IMR-90 (cell line): ENCODE results near the gene SPTLC2. TPM values are rescaled to one million over a fixed set of nuclear protein-coding genes. Genes with fewer than 3 reads are reported as not detected.

Experiments
- ATAC-seq: fragments of 200-7000 bp; cut with Tn5 transposase; 2 replicates; pipeline ENCODE4 v1.9.1; 2020; ENCODE audit warnings: low read depth, mild to moderate bottlenecking, moderate library complexity
- BruUV-seq: library from RNA; stranded (reverse); fragments of 400-500 nt; replicated peaks from 2 replicates; lab custom pipeline; 2021; lab: Mats Ljungman, UMichigan
- CTCF ChIA-PET: fragments of 300-600 bp; formaldehyde crosslinking; extraction: SDS; loops from one replicate; lab custom pipeline; 2021; ENCODE audit warnings: antibody characterized with exemption; lab: Yijun Ruan, JAX
- POLR2A ChIA-PET: fragments of 300-600 bp; sonication (Branson Sonifier 250); formaldehyde crosslinking; loops from one replicate; lab custom pipeline; 2022; ENCODE audit warnings: antibody characterized with exemption; ENCODE audit not compliant: unreplicated experiment; lab: Charles Lee
- DNase-seq: peaks from one replicate; pipeline ENCODE4 v3.0.0; 2013
- H2AFZ ChIP-seq: replicated peaks from 2 replicates; pipeline ENCODE3; 2013; ENCODE audit warnings: low read length, mild to moderate bottlenecking; ENCODE audit not compliant: poor library complexity
- H2AK5ac ChIP-seq: 2 replicates; pipeline ENCODE4 v1.6.1; 2013; ENCODE audit warnings: low read depth, low read length, inconsistent platforms
- H2AK9ac ChIP-seq: replicated peaks from 2 replicates; pipeline ENCODE3; 2013; ENCODE audit warnings: mild to moderate bottlenecking, low read depth, low read length, moderate library complexity; ENCODE audit not compliant: poor library complexity
- H2BK120ac ChIP-seq: 2 replicates; pipeline ENCODE4 v1.6.1; 2013; ENCODE audit warnings: low read depth, low read length, inconsistent platforms
- H2BK15ac ChIP-seq: 3 replicates; pipeline ENCODE4 v1.6.1; 2013; ENCODE audit warnings: low read depth, low read length, inconsistent platforms
- H2BK20ac ChIP-seq: 2 replicates; pipeline ENCODE4 v1.6.1; 2013; ENCODE audit warnings: low read depth, mild to moderate bottlenecking, inconsistent platforms, low read length, moderate library complexity
- H2BK5ac ChIP-seq: 2 replicates; pipeline ENCODE4 v1.6.1; 2013; ENCODE audit warnings: mild to moderate bottlenecking, low read depth, low read length, inconsistent platforms; ENCODE audit not compliant: poor library complexity, severe bottlenecking
- H3K14ac ChIP-seq: replicated peaks from 2 replicates; pipeline ENCODE4 v1.6.1; 2013; ENCODE audit warnings: low read depth, low read length, inconsistent platforms
- H3K18ac ChIP-seq: 2 replicates; pipeline ENCODE4 v1.6.1; 2013; ENCODE audit warnings: low read depth, low read length, control low read depth
- H3K23ac ChIP-seq: 2 replicates; pipeline ENCODE4 v1.6.1; 2013; ENCODE audit warnings: low read depth, low read length, inconsistent platforms
- H3K27ac ChIP-seq: 2 replicates; pipeline ENCODE4 v1.5.1; 2013; ENCODE audit warnings: mild to moderate bottlenecking, control low read depth, low read length; ENCODE audit not compliant: insufficient read depth
- H3K27me3 ChIP-seq: 2 replicates; pipeline ENCODE4 v1.6.1; 2013; ENCODE audit warnings: low read length; ENCODE audit not compliant: control insufficient read depth, insufficient read depth
- H3K36me3 ChIP-seq: 2 replicates; pipeline ENCODE4 v1.6.1; 2013; ENCODE audit warnings: low read length, mixed read lengths; ENCODE audit not compliant: control insufficient read depth, insufficient read depth
- H3K4ac ChIP-seq: 2 replicates; pipeline ENCODE4 v1.6.1; 2013; ENCODE audit warnings: low read depth, low read length, inconsistent platforms
- H3K4me1 ChIP-seq: 2 replicates; pipeline ENCODE4 v1.6.1; 2013; ENCODE audit warnings: low read length, mixed read lengths; ENCODE audit not compliant: control insufficient read depth, insufficient read depth
- H3K4me2 ChIP-seq: 2 replicates; pipeline ENCODE4 v1.6.1; 2013; ENCODE audit warnings: low read depth, mild to moderate bottlenecking, control low read depth, low read length, moderate library complexity
- H3K4me3 ChIP-seq: 2 replicates; pipeline ENCODE4 v1.5.1; 2013; ENCODE audit warnings: low read depth, mild to moderate bottlenecking, control low read depth, low read length, moderate library complexity; ENCODE audit not compliant: insufficient read depth
- H3K56ac ChIP-seq: 2 replicates; pipeline ENCODE4 v1.6.1; 2013; ENCODE audit warnings: low read length, inconsistent platforms; ENCODE audit not compliant: insufficient read depth; ENCODE audit errors: extremely low read depth
- H3K79me1 ChIP-seq, 2 experiments: 2 replicates each; pipeline ENCODE4 v1.6.1; 2013; ENCODE audit warnings: low read length in 2 of 2, inconsistent platforms in 1 of 2, low read depth in 1 of 2
- H3K9ac ChIP-seq: 2 replicates; pipeline ENCODE4 v1.6.1; 2013; ENCODE audit warnings: low read depth, low read length, control low read depth
- H3K9me1 ChIP-seq: 2 replicates; pipeline ENCODE4 v1.6.1; 2013; ENCODE audit warnings: low read length, inconsistent platforms; ENCODE audit not compliant: insufficient read depth
- H3K9me3 ChIP-seq: 2 replicates; pipeline ENCODE4 v1.6.1; 2013; ENCODE audit warnings: low read length; ENCODE audit not compliant: control insufficient read depth, insufficient read depth
- H4K20me1 ChIP-seq: 2 replicates; pipeline ENCODE4 v1.6.1; 2013; ENCODE audit warnings: low read length, inconsistent platforms; ENCODE audit not compliant: insufficient read depth
- H4K5ac ChIP-seq: 2 replicates; pipeline ENCODE4 v1.6.1; 2013; ENCODE audit warnings: mild to moderate bottlenecking, low read depth, low read length, control low read depth
- H4K8ac ChIP-seq, 2 experiments: 2 replicates each; pipeline ENCODE4 v1.6.1; 2013; ENCODE audit warnings: low read depth in 2 of 2, low read length in 2 of 2, control low read depth in 1 of 2, inconsistent platforms in 1 of 2
- H4K91ac ChIP-seq: 2 replicates; pipeline ENCODE4 v1.6.1; 2013; ENCODE audit warnings: low read depth, low read length, inconsistent platforms; ENCODE audit not compliant: insufficient read depth
- BHLHE40 ChIP-seq: fragments of 150-350 bp; IDR thresholded peaks from 2 replicates; pipeline ENCODE4 v1.6.1; 2016; ENCODE audit warnings: mild to moderate bottlenecking, low read depth, low read length
- CEBPB ChIP-seq: IDR thresholded peaks from 2 replicates; pipeline ENCODE4 v1.6.1; 2012; ENCODE audit warnings: low read depth, low read length, improper control_type of control experiment
- CHD1 ChIP-seq: IDR thresholded peaks from 2 replicates; pipeline ENCODE4 v1.6.1; 2012; ENCODE audit warnings: low read depth, low read length, improper control_type of control experiment
- CTCF ChIP-seq: conservative IDR thresholded peaks from 2 replicates; pipeline ENCODE4 v1.5.1; 2012; ENCODE audit warnings: mild to moderate bottlenecking, low read depth, low read length, improper control_type of control experiment
- ELK1 ChIP-seq: fragments of 150-350 bp; IDR thresholded peaks from 2 replicates; pipeline ENCODE4 v1.6.1; 2016; ENCODE audit warnings: low read depth, mild to moderate bottlenecking, low read length, moderate library complexity, borderline replicate concordance
- FOS ChIP-seq: fragments of 150-350 bp; IDR thresholded peaks from 2 replicates; pipeline ENCODE4 v1.6.1; 2016; ENCODE audit warnings: low read depth, low read length
- MAFK ChIP-seq: IDR thresholded peaks from 2 replicates; pipeline ENCODE4 v1.6.1; 2012; ENCODE audit warnings: low read depth, low read length, improper control_type of control experiment
- MAZ ChIP-seq: IDR thresholded peaks from 2 replicates; pipeline ENCODE4 v1.6.1; 2012; ENCODE audit warnings: low read depth, mild to moderate bottlenecking, low read length, improper control_type of control experiment, moderate library complexity, borderline replicate concordance
- NFE2L2 ChIP-seq: fragments of 150-350 bp; IDR thresholded peaks from 2 replicates; pipeline ENCODE4 v1.6.1; 2016; ENCODE audit warnings: low read depth, mild to moderate bottlenecking, low read length
- POLR2A ChIP-seq: IDR thresholded peaks from 2 replicates; pipeline ENCODE4 v1.6.1; 2012; ENCODE audit warnings: mild to moderate bottlenecking, low read depth, low read length
- RAD21 ChIP-seq: IDR thresholded peaks from 2 replicates; pipeline ENCODE4 v1.6.1; 2012; ENCODE audit warnings: low read length, improper control_type of control experiment
- RCOR1 ChIP-seq: IDR thresholded peaks from 2 replicates; pipeline ENCODE4 v1.6.1; 2012; ENCODE audit warnings: mild to moderate bottlenecking, low read length, improper control_type of control experiment; ENCODE audit not compliant: insufficient replicate concordance
- RFX5 ChIP-seq: IDR thresholded peaks from 2 replicates; pipeline ENCODE4 v1.8.0; 2012; ENCODE audit warnings: low read depth, mild to moderate bottlenecking, low read length, moderate library complexity
- USF2 ChIP-seq: fragments of 150-350 bp; IDR thresholded peaks from 2 replicates; pipeline ENCODE4 v1.6.1; 2017; ENCODE audit warnings: mild to moderate bottlenecking, antibody characterized with exemption, low read length, low read depth
- WGBS, 2 experiments: methylation state at CpG; one replicate each; pipeline versions ENCODE4 v1.1.5 to v1.1.7; 2013; ENCODE audit warnings: missing lambda C conversion rate in 2 of 2; ENCODE audit not compliant: insufficient read length in 1 of 2; ENCODE audit errors: extremely low coverage in 2 of 2; 5-methylcytosine and 5-hydroxymethylcytosine counted together
- dilution Hi-C: fragments of 300-500 bp; cut with HindIII; formaldehyde crosslinking; loops from one replicate; pipeline ENCODE4 v1.14.3; 2018; ENCODE audit warnings: low sequenced_read_pairs; ENCODE audit not compliant: unreplicated experiment
- in situ Hi-C: fragments of 300-500 bp; cut with MboI; formaldehyde crosslinking; loops from 3 replicates; pipeline ENCODE4 v1.14.3; 2019; ENCODE audit warnings: low sequenced_read_pairs, inconsistent platforms, mixed read lengths
- intact Hi-C: fragments of 100-400 bp; cut with micrococcal nuclease; formaldehyde crosslinking; loops from 2 replicates; pipeline ENCODE4 v1.10.0; 2022
- polyA plus RNA-seq, 3 experiments: library from polyadenylated mRNA; depleted of rRNA; stranded (reverse); fragments of >200 nt; gene quantifications; 2 replicates each; pipeline ENCODE4 v1.2.3, GENCODE V29; 2012; ENCODE audit warnings: low replicate concordance in 1 of 3
- total RNA-seq: library from RNA; depleted of rRNA; stranded (reverse); fragments of >200 nt; gene quantifications from 2 replicates; pipeline ENCODE4 v1.2.3, GENCODE V29; 2012

Gene SPTLC2
- total and polyA plus RNA-seq, 2 of the 4 experiments (the other 2 are of a cell fraction): 22.6 to 68.3 TPM

GRCh38 chr14:77640756-77641533, 24.5 kb upstream of the SPTLC2 start:
- Histone ChIP-seq H3K9ac (no peak overlapping the region), H3K4me1 (peaks cover 8% of the 10 kb centered on the region), H3K79me1 (peaks cover 0 to 5% of the 10 kb centered on the region in 2 experiments; a peak in 1 of 4 replicates), H2AFZ (peak overlapping the region; percentile 98), H4K91ac (no peak overlapping the region; the same call in none of the 2 replicates), H2BK20ac (peak overlapping the region; percentile 89), H2BK15ac (peak overlapping the region; percentile 79; the same call in 2 of the 3 replicates), H3K4ac (peak overlapping the region; percentile 84), H4K8ac (peak overlapping the region; percentile 96; a peak in 3 of 4 replicates), H3K4me2 (no peak overlapping the region), H3K18ac (no peak overlapping the region), H3K27ac (no peak overlapping the region; the same call in 1 of the 2 replicates), H2AK9ac (peak overlapping the region; percentile 88), H3K9me1 (peaks cover 13% of the 10 kb centered on the region), H3K56ac (no peak overlapping the region; the same call in 1 of the 2 replicates), H4K5ac (peak overlapping the region; percentile 88), H2BK5ac (peak overlapping the region; percentile 59), H3K14ac (peak overlapping the region; percentile 89; the same call in 1 of the 2 replicates), H3K23ac (peak overlapping the region; percentile 71; the same call in 1 of the 2 replicates), H3K27me3 (no peaks in the 10 kb centered on the region), H2AK5ac (peak overlapping the region; percentile 82), H2BK120ac (peak overlapping the region; percentile 88), H3K4me3 (no peak overlapping the region), H3K36me3 (no peaks in the 10 kb centered on the region), H3K9me3 (no peaks in the 10 kb centered on the region), H4K20me1 (no peaks in the 10 kb centered on the region)
- dilution Hi-C loops: no loop called here
- ATAC-seq: no peak
- WGBS, 2 experiments: 100% methylated on average over 2 of the region's 16 CpGs; no CpG with 5 or more reads in 1 of the 2 experiments
- in situ Hi-C loops: no loop called here
- intact Hi-C loops: no loop called here
- no TSS peak for BruUV-seq
- DNase-seq: peak; percentile 35
- CTCF ChIA-PET: interaction anchor here (0.7 kb wide), 1 partner anchor 1174 kb away, joined by 5 read pairs; no protein-coding TSS in a partner anchor
- POLR2A ChIA-PET: interaction anchor here (0.6 kb wide), 1 partner anchor 122 kb away, joined by 3 read pairs; no protein-coding TSS in a partner anchor
- no peak for TF ChIP-seq NFE2L2
- no peak for TF ChIP-seq BHLHE40
- no peak for TF ChIP-seq POLR2A
- TF ChIP-seq RFX5: no peak
- TF ChIP-seq RAD21: no peak
- TF ChIP-seq RCOR1: no peak
- no peak for TF ChIP-seq CHD1
- no peak for TF ChIP-seq FOS
- TF ChIP-seq CEBPB: no peak
- no peak for TF ChIP-seq ELK1
- no peak for TF ChIP-seq CTCF
- no peak for TF ChIP-seq MAZ
- no peak for TF ChIP-seq USF2
- TF ChIP-seq MAFK: no peak
